Calu3 (cell line): ENCODE data around the gene SACM1L. TPM values are rescaled to one million over a fixed set of nuclear protein-coding genes. Genes with fewer than 3 reads are reported as not detected.

Experiments used
- BruUV-seq: library from RNA; stranded (reverse); fragments of 400-500 nt; replicated peaks from 2 replicates; lab custom pipeline; 2021; lab: Mats Ljungman, UMichigan
- CTCF ChIA-PET: fragments of 300-600 bp; sonication (Branson Sonifier 250); formaldehyde crosslinking; loops from one replicate; lab custom pipeline; 2022; ENCODE audit warnings: antibody characterized with exemption; lab: Charles Lee
- DNase-seq: peaks from one replicate; pipeline ENCODE4 v3.0.0; 2022
- H3K27ac Mint-ChIP-seq: one replicate; pipeline ENCODE4 v1.8.0; 2022; ENCODE audit warnings: mixed read lengths; ENCODE audit not compliant: unreplicated experiment
- H3K27me3 Mint-ChIP-seq: one replicate; pipeline ENCODE4 v1.8.0; 2022; ENCODE audit warnings: mixed read lengths; ENCODE audit not compliant: unreplicated experiment
- H3K36me3 Mint-ChIP-seq: one replicate; pipeline ENCODE4 v1.8.0; 2022; ENCODE audit warnings: mild to moderate bottlenecking, moderate library complexity, mixed read lengths; ENCODE audit not compliant: insufficient read depth, unreplicated experiment
- H3K4me1 Mint-ChIP-seq: one replicate; pipeline ENCODE4 v1.8.0; 2022; ENCODE audit warnings: mild to moderate bottlenecking, low read depth, mixed read lengths; ENCODE audit not compliant: unreplicated experiment
- H3K4me3 Mint-ChIP-seq: one replicate; pipeline ENCODE4 v1.8.0; 2022; ENCODE audit warnings: mild to moderate bottlenecking, low read depth, moderate library complexity, mixed read lengths; ENCODE audit not compliant: unreplicated experiment
- H3K9me3 Mint-ChIP-seq: one replicate; pipeline ENCODE4 v1.8.0; 2022; ENCODE audit warnings: low read depth, mixed read lengths; ENCODE audit not compliant: unreplicated experiment
- intact Hi-C: fragments of 100-400 bp; cut with micrococcal nuclease; formaldehyde crosslinking; loops from one replicate; pipeline ENCODE4 v1.10.0; 2022; ENCODE audit not compliant: unreplicated experiment
- total RNA-seq: library from RNA; stranded (reverse); gene quantifications from 2 replicates; pipeline ENCODE4 v1.2.3, GENCODE V29; 2022
- TF ChIP-seq, protein P1 (sequence below): fragments of 200-600 bp; IDR thresholded peaks from one replicate; pipeline ENCODE4 v1.8.0; 2022; ENCODE audit warnings: antibody characterized with exemption; ENCODE audit not compliant: unreplicated experiment

The SACM1L gene
- total RNA-seq, 1 experiment from 2014 or later, result 40.5 TPM

DNA sequence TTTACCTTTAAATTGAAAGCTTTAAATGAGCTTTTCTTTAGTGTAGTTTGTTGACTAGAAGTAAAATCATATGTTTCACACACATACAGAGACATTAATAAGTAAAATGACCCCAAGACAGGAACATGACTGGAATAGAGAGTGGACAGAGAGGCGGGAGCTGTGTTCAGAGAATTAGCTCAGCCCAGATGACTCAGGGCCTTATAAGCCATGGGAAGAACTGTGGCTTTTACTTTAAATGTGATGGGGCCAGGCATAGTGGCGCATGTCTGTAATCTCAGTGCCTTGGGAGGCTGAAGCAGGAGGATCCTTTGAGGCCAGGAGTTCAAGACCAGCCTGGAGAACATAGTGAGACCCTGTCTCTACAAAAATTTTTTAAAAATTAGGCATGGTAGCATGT is 26.7 kb downstream of the SACM1L start:
- Mint-ChIP-seq H3K36me3 (peaks cover 15% of the 10 kb centered on the region), H3K9me3 (no peaks in the 10 kb centered on the region), H3K27ac (no peak overlapping the region), H3K4me1 (no peaks in the 10 kb centered on the region), H3K4me3 (no peak overlapping the region), H3K27me3 (no peaks in the 10 kb centered on the region)
- DNase-seq, result no peak
- BruUV-seq, result no TSS peak
- TF ChIP-seq, protein P1, sequence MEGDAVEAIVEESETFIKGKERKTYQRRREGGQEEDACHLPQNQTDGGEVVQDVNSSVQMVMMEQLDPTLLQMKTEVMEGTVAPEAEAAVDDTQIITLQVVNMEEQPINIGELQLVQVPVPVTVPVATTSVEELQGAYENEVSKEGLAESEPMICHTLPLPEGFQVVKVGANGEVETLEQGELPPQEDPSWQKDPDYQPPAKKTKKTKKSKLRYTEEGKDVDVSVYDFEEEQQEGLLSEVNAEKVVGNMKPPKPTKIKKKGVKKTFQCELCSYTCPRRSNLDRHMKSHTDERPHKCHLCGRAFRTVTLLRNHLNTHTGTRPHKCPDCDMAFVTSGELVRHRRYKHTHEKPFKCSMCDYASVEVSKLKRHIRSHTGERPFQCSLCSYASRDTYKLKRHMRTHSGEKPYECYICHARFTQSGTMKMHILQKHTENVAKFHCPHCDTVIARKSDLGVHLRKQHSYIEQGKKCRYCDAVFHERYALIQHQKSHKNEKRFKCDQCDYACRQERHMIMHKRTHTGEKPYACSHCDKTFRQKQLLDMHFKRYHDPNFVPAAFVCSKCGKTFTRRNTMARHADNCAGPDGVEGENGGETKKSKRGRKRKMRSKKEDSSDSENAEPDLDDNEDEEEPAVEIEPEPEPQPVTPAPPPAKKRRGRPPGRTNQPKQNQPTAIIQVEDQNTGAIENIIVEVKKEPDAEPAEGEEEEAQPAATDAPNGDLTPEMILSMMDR, result no peak
- CTCF ChIA-PET, result interaction anchor here (0.5 kb wide), 1 partner anchor 211 kb away, joined by 3 read pairs; no protein-coding TSS in a partner anchor
- intact Hi-C loops, result no loop called here

DNA sequence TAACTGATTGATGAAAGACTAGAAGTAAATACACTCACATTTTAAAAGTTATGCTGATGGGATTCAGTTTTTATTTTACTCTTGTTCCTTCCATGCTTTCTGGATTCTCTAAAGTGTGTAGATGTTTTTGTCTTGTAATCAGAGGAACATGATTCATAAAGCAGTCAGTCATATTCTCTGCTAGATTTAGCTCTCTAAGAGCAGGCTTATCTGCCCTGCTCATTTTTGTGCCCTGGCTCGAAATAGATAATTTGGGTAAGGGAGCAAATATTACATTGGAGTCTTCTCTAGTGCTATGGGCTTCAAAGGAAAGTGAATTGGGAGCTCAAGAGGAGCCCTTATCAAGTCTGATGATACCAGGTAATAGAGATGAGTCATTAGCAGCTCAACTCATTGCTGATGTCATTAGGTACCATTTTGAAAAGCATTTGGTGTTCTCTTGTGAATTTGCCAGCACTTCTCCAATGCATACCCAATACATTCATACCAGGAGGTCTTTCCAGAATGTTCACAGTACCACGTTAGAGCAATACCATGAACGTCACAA is 27.7 kb downstream of the SACM1L start:
- Mint-ChIP-seq H3K4me3 (no peak overlapping the region), H3K27me3 (no peaks in the 10 kb centered on the region), H3K4me1 (no peaks in the 10 kb centered on the region), H3K36me3 (peaks cover 8% of the 10 kb centered on the region), H3K27ac (no peak overlapping the region), H3K9me3 (no peaks in the 10 kb centered on the region)
- TF ChIP-seq, protein P1, result no peak
- intact Hi-C loops, result no loop called here
- DNase-seq, result no peak
- no TSS peak for BruUV-seq
- CTCF ChIA-PET, result interaction anchor here (0.9 kb wide), 1 partner anchor 13 kb away, joined by 3 read pairs; no protein-coding TSS in a partner anchor

DNA sequence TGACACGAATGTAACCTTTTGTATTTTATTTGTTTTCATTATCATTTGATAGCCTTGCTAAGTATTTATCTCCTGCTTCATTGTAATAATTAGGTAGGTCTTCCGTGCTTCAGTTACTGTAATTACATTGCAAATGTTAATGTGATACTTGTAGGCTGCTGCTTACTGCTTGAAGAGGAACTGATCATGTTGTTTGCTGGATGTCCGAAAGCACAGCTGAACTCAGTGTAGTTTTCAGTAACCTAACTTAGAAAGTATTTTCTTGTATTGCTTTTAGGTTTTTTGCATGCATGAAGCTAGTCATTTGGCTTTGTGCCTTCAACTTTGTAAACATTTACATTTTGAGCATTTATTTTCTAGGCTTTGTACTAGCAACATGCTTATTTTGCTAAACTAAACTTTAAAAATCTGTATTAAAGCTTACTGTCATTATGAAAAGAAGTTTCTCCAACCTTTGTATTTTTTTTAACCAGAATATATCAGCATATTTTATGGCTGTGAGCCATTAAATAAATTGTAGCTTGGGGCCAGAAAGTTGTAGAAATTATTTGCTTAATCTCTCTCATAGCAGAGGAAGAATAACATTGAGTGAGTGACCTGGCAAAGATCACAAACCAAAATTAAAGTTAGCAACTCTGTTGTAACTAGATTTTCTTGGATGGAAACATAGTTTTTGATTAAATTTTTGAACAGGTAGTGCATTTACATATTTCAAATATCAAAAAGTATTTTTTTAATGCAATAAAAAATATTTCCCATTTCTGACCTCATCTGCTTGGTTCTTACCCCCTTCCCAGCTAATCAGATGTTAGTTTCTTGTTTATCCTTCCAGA is 30.7 kb downstream of the SACM1L start:
- Mint-ChIP-seq H3K9me3 (no peaks in the 10 kb centered on the region), H3K36me3 (peaks cover 18% of the 10 kb centered on the region), H3K4me1 (no peaks in the 10 kb centered on the region), H3K27ac (no peak overlapping the region), H3K27me3 (no peaks in the 10 kb centered on the region), H3K4me3 (no peak overlapping the region)
- intact Hi-C loops, result no loop called here
- no TSS peak for BruUV-seq
- TF ChIP-seq, protein P1, result no peak
- DNase-seq, result no peak
- CTCF ChIA-PET, result no interaction called here

DNA sequence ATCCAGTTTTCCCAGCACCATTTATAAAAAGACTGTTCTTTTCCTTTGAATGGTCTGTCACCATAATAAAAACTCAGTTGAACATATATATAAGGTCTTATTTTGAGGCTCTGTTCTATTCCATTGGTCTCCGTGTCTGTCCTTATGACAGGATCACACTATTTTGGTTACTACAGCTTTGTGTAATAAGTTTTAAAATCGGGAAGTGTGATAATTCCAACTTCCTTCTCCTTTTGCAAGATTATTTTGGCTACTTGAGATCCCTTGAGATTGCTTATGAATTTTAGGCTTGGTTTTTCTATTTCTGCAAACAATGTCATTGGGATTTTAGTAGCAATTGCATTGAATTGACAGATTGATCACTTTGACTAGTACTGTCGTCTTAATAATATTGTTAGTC is 35.7 kb downstream of the SACM1L start:
- Mint-ChIP-seq H3K9me3 (no peaks in the 10 kb centered on the region), H3K27me3 (no peaks in the 10 kb centered on the region), H3K4me3 (no peak overlapping the region), H3K27ac (no peak overlapping the region), H3K36me3 (peaks cover 27% of the 10 kb centered on the region), H3K4me1 (peaks cover 5% of the 10 kb centered on the region)
- BruUV-seq, result no TSS peak
- no peak for DNase-seq
- CTCF ChIA-PET, result no interaction called here
- TF ChIP-seq, protein P1, result no peak
- intact Hi-C loops, result no loop called here
